BJ (cell line): ENCODE data around the gene DCBLD1. TPM values are rescaled to one million over a fixed set of nuclear protein-coding genes. Genes with fewer than 3 reads are reported as not detected.

Source experiments
- CTCF ChIA-PET: fragments of 350-600 bp; formaldehyde crosslinking; extraction: SDS; loops from one replicate; lab custom pipeline; 2021; ENCODE audit warnings: antibody characterized with exemption, inconsistent platforms; lab: Yijun Ruan, JAX
- POLR2A ChIA-PET: fragments of 300-600 bp; sonication (Branson Sonifier 250); formaldehyde crosslinking; extraction: SDS; loops from one replicate; lab custom pipeline; 2021; ENCODE audit warnings: antibody characterized with exemption; lab: Charles Lee
- DNase-seq: peaks from one replicate; pipeline ENCODE4 v3.0.0-alpha.2; 2011; ENCODE audit warnings: low read depth
- H3K27me3 ChIP-seq: 2 replicates; pipeline ENCODE4 v1.6.0; 2011; ENCODE audit warnings: low read length; ENCODE audit not compliant: control insufficient read depth, insufficient read depth
- H3K36me3 ChIP-seq: 2 replicates; pipeline ENCODE4 v1.5.1; 2011; ENCODE audit warnings: low read length; ENCODE audit not compliant: control insufficient read depth, insufficient read depth
- H3K4me3 ChIP-seq: 2 replicates; pipeline ENCODE4 v1.5.1; 2011; ENCODE audit warnings: low read depth, mild to moderate bottlenecking, control low read depth, low read length
- polyA plus RNA-seq: library from polyadenylated mRNA; depleted of rRNA; stranded (reverse); fragments of >200 nt; gene quantifications from 2 replicates; pipeline ENCODE4 v1.2.3, GENCODE V29; 2011
- TF ChIP-seq, protein P1 (sequence below): IDR thresholded peaks from 2 replicates; pipeline ENCODE4 v1.5.1; 2011; ENCODE audit warnings: low read depth, mild to moderate bottlenecking, control low read depth, inconsistent platforms, low read length, moderate library complexity; ENCODE audit not compliant: insufficient read depth

Gene DCBLD1
- polyA plus RNA-seq, 1 experiment: 30.1 TPM

DNA sequence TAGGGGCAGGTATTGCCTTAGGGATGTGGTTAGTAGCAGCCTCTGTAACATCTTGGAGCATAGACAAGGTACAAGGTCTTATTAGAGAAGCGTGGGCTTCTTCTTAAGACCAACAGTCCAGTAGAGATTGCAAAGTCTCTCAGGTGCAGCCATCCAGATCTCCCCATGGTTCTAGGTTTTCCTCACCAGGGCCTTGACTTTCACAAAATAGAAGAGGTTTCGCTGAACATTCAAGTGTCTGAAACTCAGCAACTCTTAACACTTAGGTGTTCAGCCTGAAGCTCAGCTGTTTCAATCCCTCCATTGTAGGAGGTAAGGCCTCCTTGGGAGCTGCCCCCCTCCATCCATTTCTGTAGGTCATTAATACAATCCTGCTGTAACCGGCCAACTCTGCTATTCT is 75.5 kb downstream of the DCBLD1 start:
- Histone ChIP-seq H3K36me3 (peaks cover under 1% of the 10 kb centered on the region; the same call in 1 of the 2 replicates), H3K27me3 (no peaks in the 10 kb centered on the region), H3K4me3 (no peak overlapping the region)
- DNase-seq: no peak
- ChIA-PET CTCF (interaction anchor here (1.0 to 3.0 kb wide), 5 partner anchors 10 to 206 kb away, joined by 3 to 15 read pairs (median 4); no protein-coding TSS in a partner anchor), POLR2A (no interaction called here)
- TF ChIP-seq, protein P1, sequence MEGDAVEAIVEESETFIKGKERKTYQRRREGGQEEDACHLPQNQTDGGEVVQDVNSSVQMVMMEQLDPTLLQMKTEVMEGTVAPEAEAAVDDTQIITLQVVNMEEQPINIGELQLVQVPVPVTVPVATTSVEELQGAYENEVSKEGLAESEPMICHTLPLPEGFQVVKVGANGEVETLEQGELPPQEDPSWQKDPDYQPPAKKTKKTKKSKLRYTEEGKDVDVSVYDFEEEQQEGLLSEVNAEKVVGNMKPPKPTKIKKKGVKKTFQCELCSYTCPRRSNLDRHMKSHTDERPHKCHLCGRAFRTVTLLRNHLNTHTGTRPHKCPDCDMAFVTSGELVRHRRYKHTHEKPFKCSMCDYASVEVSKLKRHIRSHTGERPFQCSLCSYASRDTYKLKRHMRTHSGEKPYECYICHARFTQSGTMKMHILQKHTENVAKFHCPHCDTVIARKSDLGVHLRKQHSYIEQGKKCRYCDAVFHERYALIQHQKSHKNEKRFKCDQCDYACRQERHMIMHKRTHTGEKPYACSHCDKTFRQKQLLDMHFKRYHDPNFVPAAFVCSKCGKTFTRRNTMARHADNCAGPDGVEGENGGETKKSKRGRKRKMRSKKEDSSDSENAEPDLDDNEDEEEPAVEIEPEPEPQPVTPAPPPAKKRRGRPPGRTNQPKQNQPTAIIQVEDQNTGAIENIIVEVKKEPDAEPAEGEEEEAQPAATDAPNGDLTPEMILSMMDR: no peak

DNA sequence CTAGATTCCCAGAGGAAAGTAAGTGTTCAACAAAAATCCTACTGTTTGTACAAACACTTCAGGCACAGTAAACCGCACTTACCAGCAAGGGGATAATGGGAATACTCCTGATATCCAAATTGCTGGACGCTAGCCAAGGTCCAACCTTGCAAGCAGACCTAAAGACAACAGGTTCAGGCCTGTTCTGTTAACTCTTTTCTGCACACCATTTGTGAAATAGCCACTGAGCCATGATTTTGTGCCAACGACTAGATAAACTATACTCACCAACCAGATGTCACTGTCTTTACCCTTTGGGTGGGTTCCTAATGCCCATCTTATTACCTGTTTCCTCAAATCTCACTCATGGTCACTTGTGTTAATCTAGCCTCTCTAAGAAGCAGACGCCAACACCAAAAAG is 76.3 kb downstream of the DCBLD1 start:
- ChIA-PET CTCF (interaction anchor here (1.0 to 3.0 kb wide), 4 partner anchors 10 to 207 kb away, joined by 3 to 15 read pairs (median 3); no protein-coding TSS in a partner anchor), POLR2A (no interaction called here)
- Histone ChIP-seq H3K4me3 (no peak overlapping the region), H3K27me3 (no peaks in the 10 kb centered on the region), H3K36me3 (peaks cover 2% of the 10 kb centered on the region; the same call in 1 of the 2 replicates)
- no peak for DNase-seq
- TF ChIP-seq, protein P1: no peak

DNA sequence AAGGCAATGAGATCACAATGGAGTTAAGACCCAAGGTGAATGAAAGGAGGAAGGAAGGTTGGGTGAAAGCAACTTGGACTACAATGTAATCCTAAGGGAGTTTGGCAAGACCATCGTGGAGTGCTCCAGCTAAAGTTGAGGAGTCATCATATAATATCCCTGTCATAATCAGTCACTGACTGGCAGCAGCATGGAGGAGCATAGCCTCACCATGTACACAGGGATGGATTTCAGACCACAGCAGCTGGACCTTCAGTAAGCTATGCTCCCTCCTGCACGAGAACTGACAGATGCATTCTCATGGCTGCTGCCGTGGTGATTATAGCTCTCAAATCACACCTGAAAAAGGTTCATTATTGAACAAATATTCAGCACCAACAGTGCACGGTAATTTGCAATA is 76.8 kb downstream of the DCBLD1 start:
- Histone ChIP-seq H3K27me3 (no peaks in the 10 kb centered on the region), H3K4me3 (no peak overlapping the region), H3K36me3 (peaks cover 2% of the 10 kb centered on the region; the same call in 1 of the 2 replicates)
- POLR2A ChIA-PET: no interaction called here
- CTCF ChIA-PET: interaction anchor here (1.5 to 3.0 kb wide), 2 partner anchors 45 to 110 kb away, joined by 3 to 15 read pairs; no protein-coding TSS in a partner anchor
- TF ChIP-seq, protein P1: no peak
- no peak for DNase-seq

DNA sequence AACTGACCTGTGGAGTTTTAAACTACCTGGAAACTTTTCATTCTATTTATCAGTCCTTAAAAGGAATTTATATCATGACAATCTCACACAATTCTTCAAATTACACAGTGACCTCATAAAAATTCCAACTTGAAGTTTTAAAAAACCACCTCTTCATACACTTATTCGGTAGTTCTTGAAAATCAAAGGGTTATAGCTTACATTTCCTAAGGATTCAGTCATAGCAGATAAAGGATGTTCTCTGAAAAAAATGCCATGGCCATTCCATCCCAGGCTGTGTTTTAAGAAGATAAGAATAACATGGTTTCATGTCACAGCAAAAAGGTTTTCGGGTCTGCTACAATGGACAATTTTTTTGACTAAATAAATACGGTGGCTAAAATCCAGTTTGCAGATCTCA is 78.7 kb downstream of the DCBLD1 start:
- CTCF ChIA-PET: interaction anchor here (1.2 kb wide), 1 partner anchor 111 kb away, joined by 4 read pairs; no protein-coding TSS in a partner anchor

DNA sequence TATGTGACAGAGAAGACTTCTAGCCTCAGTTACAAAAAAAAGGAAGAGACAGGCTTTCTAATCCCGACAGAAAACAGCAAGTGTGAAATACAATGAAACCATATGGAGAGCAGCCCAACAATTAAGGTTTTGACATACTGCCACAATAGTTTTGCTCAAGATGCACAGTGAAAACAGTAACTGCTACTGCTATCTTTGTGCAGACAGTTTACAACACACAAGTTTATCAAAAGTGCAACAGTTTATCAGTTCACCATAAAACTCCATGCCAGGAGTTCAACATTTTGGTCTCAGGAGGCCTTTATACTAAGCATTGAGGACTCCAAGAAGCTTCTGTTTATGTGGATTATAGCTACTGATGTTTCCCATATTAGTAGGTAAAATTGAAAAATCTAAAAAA is 82.2 kb downstream of the DCBLD1 start:
- TF ChIP-seq, protein P1: no peak
- H3K4me3 ChIP-seq: no peak overlapping the region
- no peaks in the 10 kb centered on the region for H3K27me3 ChIP-seq
- POLR2A ChIA-PET: no interaction called here
- H3K36me3 ChIP-seq: peaks cover 5% of the 10 kb centered on the region
- no peak for DNase-seq
- CTCF ChIA-PET: interaction anchor here (1.0 to 1.3 kb wide), 2 partner anchors 34 to 41 kb away, joined by 3 to 4 read pairs; no protein-coding TSS in a partner anchor

More for the DNA sequence above, 78.7 kb downstream of the DCBLD1 start:
- Histone ChIP-seq H3K27me3 (no peaks in the 10 kb centered on the region), H3K4me3 (no peak overlapping the region), H3K36me3 (peaks cover 3% of the 10 kb centered on the region)
- no peak for DNase-seq
- TF ChIP-seq, protein P1: no peak
- POLR2A ChIA-PET: interaction anchor here (0.5 kb wide), 1 partner anchor 12 kb away, joined by 5 read pairs; no protein-coding TSS in a partner anchor
